ENCODE results near the gene LBHD2. TPM values are rescaled to one million over a fixed set of nuclear protein-coding genes. Genes with fewer than 3 reads are reported as not detected.

LBHD2 gene
- total and polyA plus RNA-seq, 10 of the 15 experiments (the other 5 are each of a cell fraction or from before 2014, with no cell fraction given), result not detected

DNA sequence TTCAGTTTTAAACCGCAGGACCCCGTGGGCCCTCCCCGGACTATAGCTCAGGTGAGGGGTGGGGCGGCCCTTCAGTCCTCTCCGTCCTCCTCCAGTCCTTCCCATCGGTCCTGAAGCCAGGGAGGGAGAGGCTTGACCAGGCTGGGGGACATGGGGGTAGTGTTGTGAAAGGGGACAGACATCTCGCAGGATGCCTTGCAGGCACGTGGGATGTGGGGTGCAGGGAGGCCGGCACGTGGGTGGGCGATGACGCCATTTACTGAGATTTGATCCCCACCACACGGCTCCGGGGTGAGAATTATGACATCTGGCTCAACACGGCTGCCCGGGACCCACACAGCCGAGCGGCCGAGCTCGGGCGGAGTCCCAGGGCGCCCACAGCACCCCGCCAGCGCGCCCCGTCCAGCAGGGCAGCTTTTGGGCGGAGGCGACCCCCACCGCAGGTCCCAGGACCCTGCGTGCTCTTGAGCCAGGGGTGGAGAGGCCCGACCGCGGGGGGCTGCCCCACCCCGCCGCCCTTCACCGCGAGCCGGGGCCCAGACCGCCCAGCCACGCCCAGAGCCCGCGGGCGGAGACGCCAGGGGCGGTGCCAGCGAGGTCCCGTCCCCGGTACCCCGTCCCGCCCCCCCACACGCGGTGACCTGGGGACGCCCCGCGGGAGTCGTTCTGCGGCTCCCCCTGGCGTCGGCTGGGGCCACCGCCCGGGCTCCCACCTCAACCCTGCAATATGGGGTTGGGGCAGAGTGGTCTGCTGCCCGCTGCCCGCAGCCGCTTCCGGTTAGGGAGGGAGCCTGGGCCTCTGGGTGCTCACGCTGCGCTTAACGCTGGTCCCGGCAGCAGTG lies 7.3 kb downstream of the LBHD2 start:
- WGBS (ENCODE audit: insufficient coverage, insufficient replicate concordance, low lambda C conversion rate, missing lambda C conversion rate), result 3% methylated on average over 38 of the region's 69 CpGs
- Histone ChIP-seq H2AFZ (ENCODE audit: control insufficient read depth, low read depth, low read length) (peak overlapping the region; percentile 87), H3K27me3 (replicated peaks in 1 of 2; ENCODE audit: control insufficient read depth in 2 of 2, insufficient read depth in 2 of 2, low read length in 1 of 2) (no peaks in the 10 kb centered on the region), H3K9me3 (replicated peaks; ENCODE audit: control insufficient read depth, insufficient read depth, low read length) (no peaks in the 10 kb centered on the region), H3K9ac (ENCODE audit: control insufficient read depth, insufficient read depth, low read length) (peak overlapping the region; percentile 19; the same call in 1 of the 2 replicates), H3K36me3 (ENCODE audit: control insufficient read depth in 2 of 2, insufficient read depth in 2 of 2, low read length in 1 of 2) (no peaks in the 10 kb centered on the region), H3K4me1 (ENCODE audit: control insufficient read depth, insufficient read depth, low read length) (peaks cover 13% of the 10 kb centered on the region), H3K4me2 (ENCODE audit: control insufficient read depth, insufficient read depth) (peak overlapping the region; percentile 98), H3K4me3 (peak overlapping the region; percentile 45; the same call in 1 of the 2 replicates), H3K79me2 (ENCODE audit: control insufficient read depth, insufficient read depth, low read length) (no peaks in the 10 kb centered on the region), H3K27ac (ENCODE audit: control insufficient read depth, insufficient read depth) (no peak overlapping the region), H4K20me1 (ENCODE audit: control insufficient read depth, insufficient read depth) (no peaks in the 10 kb centered on the region)
- FAIRE-seq, result no peak
- no peak for DNase-seq (ENCODE audit: low read depth, low spot score)
- ChIA-PET CTCF (interaction anchor here (0.7 to 2.0 kb wide), 3 partner anchors 14 to 200 kb away, joined by 3 to 9 read pairs (median 4); no protein-coding TSS in a partner anchor), POLR2A (no interaction called here), RAD21 (ENCODE audit: unreplicated experiment) (interaction anchor here (1.0 kb wide), 1 partner anchor 13 kb away, joined by 3 read pairs; no protein-coding TSS in a partner anchor), SMC1A (ENCODE audit: uncharacterized antibody, unreplicated experiment) (interaction anchor here (0.6 kb wide), 1 partner anchor 22 kb away, joined by 3 read pairs; no protein-coding TSS in a partner anchor)
- peak; percentile 89 for ATAC-seq
- in situ Hi-C loops (cut with MboI), result no loop called here
- intact Hi-C loops (cut with micrococcal nuclease; ENCODE audit: unreplicated experiment), result no loop called here
- BruUV-seq (replicated peaks), result no TSS peak
- no peak for TF ChIP-seq POLR2AphosphoS2 (IDR thresholded peaks at IDR 0.05; ENCODE audit: low read depth, low read length)
- TF ChIP-seq TARDBP (IDR thresholded peaks at IDR 0.05; ENCODE audit: borderline replicate concordance), result no peak
- no peak for TF ChIP-seq EGR1 (IDR thresholded peaks at IDR 0.05; ENCODE audit: borderline replicate concordance in 1 of 2, low read depth in 2 of 2, low read length in 2 of 2)
- peak; percentile 36; the same call in 1 of the 2 replicates for TF ChIP-seq RAD21 (IDR thresholded peaks at IDR 0.05; ENCODE audit: insufficient read depth, low read depth, low read length)
- TF ChIP-seq YBX1 (IDR thresholded peaks at IDR 0.05), result no peak
- TF ChIP-seq ZZZ3 (IDR thresholded peaks at IDR 0.05; ENCODE audit: control insufficient read depth, insufficient read length, low read depth), result no peak
- no peak for TF ChIP-seq EP300 (IDR thresholded peaks at IDR 0.05; ENCODE audit: borderline replicate concordance in 1 of 2, control insufficient read depth in 1 of 2, low read depth in 2 of 2, low read length in 2 of 2)
- peak; percentile 13 to 19; a peak in 1 of 4 replicates for TF ChIP-seq IKZF2 (IDR thresholded peaks at IDR 0.05)
- no peak for TF ChIP-seq ZNF24 (IDR thresholded peaks at IDR 0.05)
- TF ChIP-seq RAD51 (IDR thresholded peaks at IDR 0.05), result no peak
- TF ChIP-seq, protein P1, sequence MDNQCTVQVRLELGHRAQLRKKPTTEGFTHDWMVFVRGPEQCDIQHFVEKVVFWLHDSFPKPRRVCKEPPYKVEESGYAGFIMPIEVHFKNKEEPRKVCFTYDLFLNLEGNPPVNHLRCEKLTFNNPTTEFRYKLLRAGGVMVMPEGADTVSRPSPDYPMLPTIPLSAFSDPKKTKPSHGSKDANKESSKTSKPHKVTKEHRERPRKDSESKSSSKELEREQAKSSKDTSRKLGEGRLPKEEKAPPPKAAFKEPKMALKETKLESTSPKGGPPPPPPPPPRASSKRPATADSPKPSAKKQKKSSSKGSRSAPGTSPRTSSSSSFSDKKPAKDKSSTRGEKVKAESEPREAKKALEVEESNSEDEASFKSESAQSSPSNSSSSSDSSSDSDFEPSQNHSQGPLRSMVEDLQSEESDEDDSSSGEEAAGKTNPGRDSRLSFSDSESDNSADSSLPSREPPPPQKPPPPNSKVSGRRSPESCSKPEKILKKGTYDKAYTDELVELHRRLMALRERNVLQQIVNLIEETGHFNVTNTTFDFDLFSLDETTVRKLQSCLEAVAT (IDR thresholded peaks at IDR 0.05), result no peak
- peak; percentile 37; the same call in 1 of the 2 replicates for TF ChIP-seq ATF7 (IDR thresholded peaks at IDR 0.05; ENCODE audit: low read depth)
- 0 out of 2 replicates have a peak, but pooled peaks have one; percentile 36 for TF ChIP-seq LARP7 (IDR thresholded peaks at IDR 0.05)
- no peak for TF ChIP-seq SUZ12 (IDR thresholded peaks at IDR 0.05; ENCODE audit: unreplicated experiment)
- no peak for TF ChIP-seq FOXK2 (IDR thresholded peaks at IDR 0.05)
- TF ChIP-seq ZNF274 (IDR thresholded peaks at IDR 0.05; ENCODE audit: insufficient read depth, insufficient read length), result no peak
- TF ChIP-seq, protein P2, sequence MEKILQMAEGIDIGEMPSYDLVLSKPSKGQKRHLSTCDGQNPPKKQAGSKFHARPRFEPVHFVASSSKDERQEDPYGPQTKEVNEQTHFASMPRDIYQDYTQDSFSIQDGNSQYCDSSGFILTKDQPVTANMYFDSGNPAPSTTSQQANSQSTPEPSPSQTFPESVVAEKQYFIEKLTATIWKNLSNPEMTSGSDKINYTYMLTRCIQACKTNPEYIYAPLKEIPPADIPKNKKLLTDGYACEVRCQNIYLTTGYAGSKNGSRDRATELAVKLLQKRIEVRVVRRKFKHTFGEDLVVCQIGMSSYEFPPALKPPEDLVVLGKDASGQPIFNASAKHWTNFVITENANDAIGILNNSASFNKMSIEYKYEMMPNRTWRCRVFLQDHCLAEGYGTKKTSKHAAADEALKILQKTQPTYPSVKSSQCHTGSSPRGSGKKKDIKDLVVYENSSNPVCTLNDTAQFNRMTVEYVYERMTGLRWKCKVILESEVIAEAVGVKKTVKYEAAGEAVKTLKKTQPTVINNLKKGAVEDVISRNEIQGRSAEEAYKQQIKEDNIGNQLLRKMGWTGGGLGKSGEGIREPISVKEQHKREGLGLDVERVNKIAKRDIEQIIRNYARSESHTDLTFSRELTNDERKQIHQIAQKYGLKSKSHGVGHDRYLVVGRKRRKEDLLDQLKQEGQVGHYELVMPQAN (conservative IDR thresholded peaks at IDR 0.05), result no peak
- TF ChIP-seq DPF2 (IDR thresholded peaks at IDR 0.05), result peak; percentile 84; the same call in 1 of the 2 replicates
- TF ChIP-seq BRCA1 (IDR thresholded peaks at IDR 0.05; ENCODE audit: low read depth, low read length), result no peak
- TF ChIP-seq POLR2AphosphoS5 (IDR thresholded peaks at IDR 0.05; ENCODE audit: low read length), result no peak
- TF ChIP-seq IKZF1 (conservative IDR thresholded peaks at IDR 0.05), result no peak; the same call in none of the 2 replicates
